GM21717 (cell line): ENCODE measurements around the gene KIF2C.
"Not testable (repeated sequence)": the region's sequence is repeated elsewhere in the genome, so short reads cannot be mapped to it uniquely, and the experiment has no call there.

ENCODE experiments used
- ATAC-seq: cut with Tn5 transposase; IDR thresholded peaks from one replicate; pipeline ENCODE4 v1.9.1; 2021; ENCODE audit warnings: mild to moderate bottlenecking, moderate library complexity; ENCODE audit not compliant: unreplicated experiment

Gene KIF2C

GRCh38 chr1:44792736-44793502 is 53.3 kb downstream of the KIF2C start:
- no peak for ATAC-seq

- not testable (repeated sequence) for ATAC-seq
These were observed 58.2 kb downstream of the KIF2C start for GRCh38 chr1:44797886-44798285.

GRCh38 chr1:44798481-44799365 is 59.1 kb downstream of the KIF2C start:
- no peak for ATAC-seq

GRCh38 chr1:44799770-44800584 is 60.3 kb downstream of the KIF2C start, which contains the start of gene PLK3:
PLK3 (plus strand) TSS chr1:44800377; CDS start chr1:44800464, 87 bp downstream.
- peak; percentile 75 for ATAC-seq

- ATAC-seq: no peak
These were observed 62.1 kb downstream of the KIF2C start for GRCh38 chr1:44801491-44802305.

GRCh38 chr1:44802306-44803061 is 62.8 kb downstream of the KIF2C start:
- ATAC-seq: no peak

- no peak for ATAC-seq
These were observed 63.4 kb downstream of the KIF2C start for GRCh38 chr1:44803062-44803311.

GRCh38 chr1:44803312-44804095 is 63.9 kb downstream of the KIF2C start:
- no peak for ATAC-seq

GRCh38 chr1:44805311-44806024 is 65.8 kb downstream of the KIF2C start:
- ATAC-seq: no peak

GRCh38 chr1:44806025-44806703 is 66.5 kb downstream of the KIF2C start:
- no peak for ATAC-seq

GRCh38 chr1:44806704-44807363 is 67.2 kb downstream of the KIF2C start, which contains the start of gene DYNLT4:
DYNLT4 (minus strand) TSS chr1:44807351; CDS start chr1:44806668, 683 bp downstream.
- no peak for ATAC-seq

GRCh38 chr1:44807364-44808062 is 67.9 kb downstream of the KIF2C start:
- peak; percentile 26 for ATAC-seq

- ATAC-seq: peak; percentile 17
These were observed 68.7 kb downstream of the KIF2C start, which contains the start of gene BTBD19 for GRCh38 chr1:44808063-44808937. BTBD19 (plus strand) TSS chr1:44808523; CDS start chr1:44808821, 298 bp downstream.

GRCh38 chr1:44808938-44809917 is 69.6 kb downstream of the KIF2C start:
- peak; percentile 41 for ATAC-seq
